ENCODE results near the gene FRMD4A.

The FRMD4A gene

DNA sequence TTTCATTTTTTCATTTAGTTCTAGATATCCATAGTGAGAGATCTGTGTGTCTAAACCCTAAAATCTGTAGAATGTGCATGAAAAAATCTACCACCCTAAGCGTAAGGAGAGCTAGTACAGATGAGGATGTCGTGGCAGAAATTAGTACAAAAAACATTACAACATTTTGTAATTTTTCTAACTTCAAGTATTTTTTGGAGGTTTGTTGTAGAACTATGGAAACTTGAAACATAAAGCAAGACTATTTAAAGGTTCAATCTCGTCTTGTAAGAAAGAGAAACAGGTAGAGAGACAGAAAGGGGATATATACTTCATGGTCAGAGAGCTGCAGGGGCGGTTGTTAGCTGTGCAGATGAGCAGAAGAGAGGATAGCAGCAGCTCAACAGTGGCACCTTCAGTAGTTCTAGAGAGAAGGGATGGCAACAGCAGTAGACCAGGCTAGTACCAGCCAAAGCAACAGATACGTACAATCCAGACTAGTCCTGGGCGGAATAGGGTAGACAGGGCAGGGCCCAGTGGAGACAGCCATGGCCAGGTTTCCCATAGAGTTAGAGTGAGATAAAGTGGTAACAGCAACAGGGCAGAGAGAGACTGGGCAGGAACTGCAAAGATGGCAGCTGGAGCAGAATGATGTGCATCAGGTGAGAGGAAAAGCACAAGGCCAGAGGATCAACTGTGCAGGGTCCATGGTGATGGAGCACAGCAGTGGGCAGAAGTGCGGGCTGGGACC, 145.2 kb downstream of the FRMD4A start:
- no peak for TF ChIP-seq ZNF274 (IDR thresholded peaks at IDR 0.05; ENCODE audit: low read depth, low read length)
- no peak overlapping the region for H3K4me3 ChIP-seq (ENCODE audit: low read length)

- no peak for TF ChIP-seq ZNF274 (IDR thresholded peaks at IDR 0.05; ENCODE audit: low read depth, low read length)
- H3K4me3 ChIP-seq (ENCODE audit: low read length): peak overlapping the region; percentile 48; the same call in 1 of the 2 replicates
Measured at GRCh38 chr10:14184841-14185315, 145.8 kb downstream of the FRMD4A start.

DNA sequence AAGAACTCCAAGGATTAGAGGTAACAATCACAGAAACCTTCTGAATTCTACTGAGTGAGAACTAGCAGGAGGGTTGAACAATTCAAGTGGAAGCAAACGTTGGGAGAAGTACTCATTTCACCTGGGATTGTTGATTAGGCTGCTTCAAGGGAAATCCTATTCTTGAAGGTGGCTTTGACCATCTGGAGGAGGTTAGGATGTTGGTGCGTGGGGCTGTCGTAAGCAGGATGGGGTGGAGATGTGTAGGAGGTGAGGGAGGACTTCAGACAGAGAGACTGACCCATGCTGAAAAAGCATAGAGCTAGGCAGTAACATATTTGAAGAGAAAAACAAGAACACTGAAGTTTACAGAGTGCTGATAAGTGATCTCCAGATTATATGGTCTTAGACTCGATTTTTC, 147.9 kb downstream of the FRMD4A start:
- no peak for TF ChIP-seq ZNF274 (IDR thresholded peaks at IDR 0.05; ENCODE audit: low read depth, low read length)
- H3K4me3 ChIP-seq (ENCODE audit: low read length): no peak overlapping the region

DNA sequence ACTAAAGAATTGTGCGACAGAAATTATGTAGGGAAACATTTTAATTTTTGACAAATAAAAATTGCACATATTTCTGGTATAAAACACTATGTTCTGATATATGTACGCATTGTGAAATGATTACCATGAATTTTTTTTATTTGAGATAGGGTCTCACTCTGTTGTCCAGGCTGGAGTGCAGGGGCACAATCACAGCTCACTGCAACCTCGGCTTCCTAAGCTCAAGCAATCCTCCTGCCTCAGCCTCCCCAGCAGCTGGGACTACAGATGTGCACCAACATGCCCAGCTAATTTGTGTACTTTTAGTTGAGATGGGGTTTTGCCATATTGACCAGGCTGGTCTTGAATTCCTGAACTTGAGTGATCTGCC, 149.2 kb downstream of the FRMD4A start:
- no peak for TF ChIP-seq ZNF274 (IDR thresholded peaks at IDR 0.05; ENCODE audit: low read depth, low read length)
- no peak overlapping the region for H3K4me3 ChIP-seq (ENCODE audit: low read length)

DNA sequence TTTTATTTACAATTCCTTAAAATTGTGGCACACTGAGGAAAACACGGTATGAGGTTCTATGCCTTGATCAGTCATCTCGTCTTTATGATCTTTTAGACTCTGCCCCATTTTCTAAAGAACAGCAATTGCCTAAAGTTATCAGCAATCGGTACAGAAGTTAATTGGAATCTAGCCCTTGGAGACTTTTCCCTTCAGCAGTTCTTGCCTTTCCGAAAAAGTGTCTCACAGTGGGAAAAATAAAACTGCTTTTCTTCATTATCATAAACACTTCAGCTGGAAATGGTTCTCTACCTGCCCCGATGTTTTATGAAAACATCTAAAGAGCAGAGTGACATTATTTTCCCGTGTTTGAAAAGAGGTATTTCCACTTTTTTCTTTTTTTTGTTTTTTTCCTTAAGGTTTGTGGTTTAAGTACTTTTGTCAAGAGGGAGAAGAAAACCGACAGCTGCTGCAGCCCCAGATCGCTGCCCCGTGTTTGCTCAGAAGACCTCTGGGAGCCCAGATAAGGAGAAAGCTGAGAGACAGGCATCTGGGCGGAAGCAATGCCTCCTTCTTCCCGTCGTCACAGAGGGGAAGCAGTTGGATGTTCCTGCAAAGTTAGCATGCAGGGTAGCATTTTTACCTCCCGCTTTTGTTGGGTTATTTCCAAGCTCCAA, 149.7 kb downstream of the FRMD4A start:
- H3K4me3 ChIP-seq (ENCODE audit: low read length): no peak overlapping the region

DNA sequence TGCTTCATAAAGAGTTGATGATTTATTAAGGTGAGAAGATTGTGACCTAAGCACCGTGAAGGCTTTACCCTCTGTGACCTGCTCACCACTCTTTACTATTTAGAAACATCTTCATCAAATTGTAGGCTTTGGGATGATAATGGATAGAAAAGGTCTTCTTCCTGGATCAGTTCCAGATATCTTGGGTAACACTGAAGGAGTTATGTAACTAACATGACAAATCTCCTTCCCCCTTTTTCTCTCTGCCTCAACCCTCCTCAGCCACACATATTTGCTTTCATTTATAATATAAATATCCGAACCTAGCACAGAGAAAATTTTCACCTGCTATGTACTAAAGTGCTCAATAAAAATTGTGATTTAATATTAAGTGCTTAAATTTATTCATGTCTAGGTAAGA, 151.5 kb downstream of the FRMD4A start:
- no peak overlapping the region for H3K4me3 ChIP-seq (ENCODE audit: low read length)
- no peak for TF ChIP-seq ZNF274 (IDR thresholded peaks at IDR 0.05; ENCODE audit: low read depth, low read length)

More for the DNA sequence above, 149.7 kb downstream of the FRMD4A start:
- TF ChIP-seq ZNF274 (IDR thresholded peaks at IDR 0.05; ENCODE audit: low read depth, low read length): no peak

DNA sequence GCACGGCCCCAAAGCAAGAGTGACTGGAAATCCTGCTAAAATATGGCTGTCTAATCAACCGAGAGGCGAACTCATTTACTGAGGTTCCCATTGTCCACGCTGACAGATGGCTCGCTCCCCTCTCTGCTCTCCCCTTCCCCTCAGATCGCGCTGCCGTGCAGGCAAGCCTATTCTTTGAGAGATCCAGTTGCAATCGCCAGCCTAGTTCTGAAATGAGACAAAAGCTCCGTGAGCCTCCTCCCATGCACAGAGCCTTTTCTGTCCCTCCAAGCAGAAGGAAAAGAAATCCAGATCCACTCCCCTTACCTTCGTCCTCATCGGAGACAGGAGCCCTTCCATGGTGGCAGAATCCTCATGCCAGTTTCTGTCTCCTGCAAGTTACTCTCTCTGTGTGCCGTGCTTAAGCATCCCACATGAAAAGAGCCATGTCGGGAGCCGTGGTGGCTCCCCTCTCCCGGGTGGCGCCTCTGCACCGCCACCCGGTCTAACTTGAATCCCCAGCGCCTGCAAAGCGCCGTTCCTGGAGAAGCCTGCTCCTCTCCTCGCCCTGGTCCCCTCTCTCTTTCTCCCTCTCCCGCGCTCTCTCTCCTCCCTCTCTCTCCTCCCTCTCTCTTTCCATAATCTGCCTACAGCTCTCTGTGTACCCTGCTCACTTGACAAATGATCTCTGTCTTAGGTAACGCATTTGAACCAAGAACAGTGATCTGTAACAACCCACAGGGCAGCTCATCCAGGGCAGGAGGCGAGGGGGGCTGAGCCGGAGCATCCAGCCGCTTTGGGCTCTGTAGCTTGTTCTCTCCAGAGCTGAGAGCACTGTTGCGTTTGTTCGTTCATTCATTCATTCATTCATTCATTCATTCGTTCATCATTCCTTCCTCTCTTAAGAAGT, 156.8 kb downstream of the FRMD4A start:
- peak overlapping the region; percentile 2; the same call in 1 of the 2 replicates for H3K4me3 ChIP-seq (ENCODE audit: low read length)

GRCh38 chr10:14173391-14173705, 157.4 kb downstream of the FRMD4A start:
- TF ChIP-seq ZNF274 (IDR thresholded peaks at IDR 0.05; ENCODE audit: low read depth, low read length): no peak
- peak overlapping the region; percentile 2; the same call in 1 of the 2 replicates for H3K4me3 ChIP-seq (ENCODE audit: low read length)

More for the DNA sequence above, 156.8 kb downstream of the FRMD4A start:
- no peak for TF ChIP-seq ZNF274 (IDR thresholded peaks at IDR 0.05; ENCODE audit: low read depth, low read length)

DNA sequence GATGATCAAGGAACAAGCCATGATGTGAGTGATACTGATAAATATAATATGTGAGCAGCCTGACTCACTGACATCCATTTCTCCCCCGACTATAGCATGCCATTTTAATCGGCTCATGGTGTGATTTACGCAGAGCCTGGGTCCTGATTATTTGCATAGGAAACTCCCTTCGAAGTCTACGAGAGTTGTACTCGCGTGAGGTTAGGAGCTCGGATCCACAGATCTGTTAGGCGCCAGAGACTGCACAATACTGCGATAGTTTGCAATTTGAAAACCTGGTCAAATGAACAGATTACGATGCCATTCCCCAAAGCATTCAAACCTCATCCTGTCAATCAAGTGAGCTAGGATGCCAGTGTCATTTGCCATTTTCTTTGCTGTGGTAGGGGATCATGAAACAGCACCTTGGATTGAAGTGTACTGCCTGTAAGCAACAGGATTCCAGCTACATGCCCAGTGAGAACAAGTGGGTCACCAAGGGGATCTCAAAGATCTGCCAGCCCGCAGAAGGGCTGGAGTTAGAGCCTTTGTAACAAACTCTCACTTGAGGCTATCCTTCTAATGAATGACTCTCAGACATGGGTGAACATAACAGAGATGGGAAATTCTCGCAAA, 158.3 kb downstream of the FRMD4A start:
- H3K4me3 ChIP-seq (ENCODE audit: low read length): no peak overlapping the region
- TF ChIP-seq ZNF274 (IDR thresholded peaks at IDR 0.05; ENCODE audit: low read depth, low read length): no peak

DNA sequence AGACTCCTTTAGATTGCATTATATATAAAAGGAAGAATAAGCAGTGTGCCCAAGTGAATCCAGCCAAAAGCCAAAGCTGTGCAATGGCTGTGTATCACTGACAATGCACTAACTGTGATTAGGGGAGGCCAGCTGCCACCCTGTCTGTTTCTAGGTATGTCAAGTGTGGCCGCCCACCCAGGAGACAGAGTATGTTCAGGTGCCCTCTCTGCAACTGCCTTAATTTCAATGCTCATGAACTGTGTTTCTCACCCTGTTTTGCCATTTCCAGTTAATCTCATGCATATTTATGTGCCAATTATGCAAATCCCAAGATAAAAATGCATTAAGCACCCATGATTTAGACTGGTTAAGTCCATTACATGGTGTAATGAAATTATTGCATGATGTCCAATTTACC, 159.4 kb downstream of the FRMD4A start:
- no peak for TF ChIP-seq ZNF274 (IDR thresholded peaks at IDR 0.05; ENCODE audit: low read depth, low read length)
- no peak overlapping the region for H3K4me3 ChIP-seq (ENCODE audit: low read length)

GRCh38 chr10:14163377-14164086, 167.2 kb downstream of the FRMD4A start:
- TF ChIP-seq ZNF274 (IDR thresholded peaks at IDR 0.05; ENCODE audit: low read depth, low read length): no peak
- H3K4me3 ChIP-seq (ENCODE audit: low read length): no peak overlapping the region

DNA sequence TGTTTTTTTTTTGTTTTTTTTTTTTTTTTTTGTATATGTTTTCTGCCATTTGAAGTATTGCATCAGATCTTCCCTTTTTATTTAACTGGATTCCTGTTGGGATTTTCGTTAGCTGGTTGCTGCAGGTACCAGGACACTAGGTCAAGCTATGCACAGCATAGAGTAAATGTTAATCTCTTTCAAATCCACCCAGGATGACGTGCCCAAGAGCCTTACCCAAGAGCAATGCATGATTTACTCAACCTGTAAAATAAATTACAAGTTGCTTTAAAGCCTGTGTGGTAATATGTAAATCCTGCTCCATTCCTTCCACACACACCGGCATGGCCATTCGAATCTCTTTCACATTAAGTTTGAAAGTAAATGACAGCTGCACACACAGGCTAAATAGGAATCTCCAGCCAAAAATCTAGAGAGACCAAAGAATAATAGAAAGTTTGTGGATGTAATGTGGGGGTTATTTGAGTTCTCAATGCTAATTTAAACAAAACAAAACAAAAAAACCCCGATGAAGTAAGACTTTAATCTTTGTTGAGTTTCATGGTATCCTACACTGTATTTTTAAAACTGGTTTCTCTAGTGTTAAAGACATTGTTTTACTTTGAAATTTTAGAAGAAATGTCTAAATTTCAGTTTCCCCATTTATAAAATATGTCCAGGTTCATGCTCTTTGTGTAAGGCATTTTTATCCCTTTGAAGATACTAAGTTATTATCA, 167.9 kb downstream of the FRMD4A start:
- H3K4me3 ChIP-seq (ENCODE audit: low read length): no peak overlapping the region
- TF ChIP-seq ZNF274 (IDR thresholded peaks at IDR 0.05; ENCODE audit: low read depth, low read length): no peak

DNA sequence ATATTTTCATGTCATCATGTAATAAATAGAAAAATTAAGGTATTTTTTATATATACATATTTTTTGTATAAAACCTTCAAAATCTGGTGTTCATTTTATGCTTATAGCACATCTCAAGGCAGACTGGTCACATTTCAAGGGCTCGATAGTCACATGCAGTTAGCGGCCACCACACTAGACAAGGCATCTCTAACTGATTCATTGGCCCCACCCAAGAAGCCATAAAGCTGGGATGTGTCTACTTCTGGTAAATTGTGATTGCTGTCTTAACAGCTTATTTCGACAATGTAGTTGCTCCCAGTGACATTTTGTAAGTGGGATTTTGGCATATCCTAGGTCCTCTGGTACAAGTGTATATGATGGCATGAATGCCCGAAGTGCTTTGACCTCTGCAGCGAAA, 168.7 kb downstream of the FRMD4A start:
- no peak for TF ChIP-seq ZNF274 (IDR thresholded peaks at IDR 0.05; ENCODE audit: low read depth, low read length)
- no peak overlapping the region for H3K4me3 ChIP-seq (ENCODE audit: low read length)

Measured in GM08714 (cell line).